Astrocyte (in vitro differentiated cells and primary cell): ENCODE data around the gene RAB32.

Source experiments
- EZH2 ChIP-seq: IDR thresholded peaks from 2 replicates; pipeline ENCODE4 v1.6.1; 2012; ENCODE audit warnings: mild to moderate bottlenecking, low read length, inconsistent platforms; ENCODE audit not compliant: insufficient read depth
- TF ChIP-seq, protein P1 (sequence below): IDR thresholded peaks from 2 replicates; pipeline ENCODE4 v1.5.1; 2011; ENCODE audit warnings: low read depth, mild to moderate bottlenecking, inconsistent platforms, low read length, moderate library complexity; ENCODE audit not compliant: insufficient read depth

DNA sequence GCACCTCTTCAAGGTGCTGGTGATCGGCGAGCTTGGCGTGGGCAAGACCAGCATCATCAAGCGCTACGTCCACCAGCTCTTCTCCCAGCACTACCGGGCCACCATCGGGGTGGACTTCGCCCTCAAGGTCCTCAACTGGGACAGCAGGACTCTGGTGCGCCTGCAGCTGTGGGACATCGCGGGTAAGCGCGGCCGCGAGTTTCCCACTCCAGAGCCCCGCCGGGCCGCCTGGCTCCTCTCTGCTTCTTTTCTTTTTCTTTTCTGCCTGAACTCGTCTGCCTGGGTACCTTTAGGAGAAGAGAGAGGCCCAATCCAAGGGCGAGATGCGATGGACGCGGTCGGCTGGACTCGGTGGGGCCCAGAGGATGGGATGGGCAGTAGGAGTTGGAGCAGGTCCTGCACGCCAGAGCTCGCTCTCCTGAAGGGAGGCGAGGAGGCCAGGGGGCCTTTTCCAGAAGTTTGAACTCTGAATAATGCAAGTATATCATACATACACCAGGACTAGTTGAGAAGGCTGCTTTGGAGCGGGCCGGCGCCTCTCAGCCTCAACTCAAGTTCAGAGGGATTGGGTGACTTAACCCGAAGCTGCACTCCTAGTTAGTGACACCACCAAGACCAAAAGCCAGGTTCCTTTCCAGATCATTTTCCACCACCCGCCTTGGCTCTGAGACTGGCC lies 445 bp downstream of the RAB32 start:
- TF ChIP-seq, protein P1, sequence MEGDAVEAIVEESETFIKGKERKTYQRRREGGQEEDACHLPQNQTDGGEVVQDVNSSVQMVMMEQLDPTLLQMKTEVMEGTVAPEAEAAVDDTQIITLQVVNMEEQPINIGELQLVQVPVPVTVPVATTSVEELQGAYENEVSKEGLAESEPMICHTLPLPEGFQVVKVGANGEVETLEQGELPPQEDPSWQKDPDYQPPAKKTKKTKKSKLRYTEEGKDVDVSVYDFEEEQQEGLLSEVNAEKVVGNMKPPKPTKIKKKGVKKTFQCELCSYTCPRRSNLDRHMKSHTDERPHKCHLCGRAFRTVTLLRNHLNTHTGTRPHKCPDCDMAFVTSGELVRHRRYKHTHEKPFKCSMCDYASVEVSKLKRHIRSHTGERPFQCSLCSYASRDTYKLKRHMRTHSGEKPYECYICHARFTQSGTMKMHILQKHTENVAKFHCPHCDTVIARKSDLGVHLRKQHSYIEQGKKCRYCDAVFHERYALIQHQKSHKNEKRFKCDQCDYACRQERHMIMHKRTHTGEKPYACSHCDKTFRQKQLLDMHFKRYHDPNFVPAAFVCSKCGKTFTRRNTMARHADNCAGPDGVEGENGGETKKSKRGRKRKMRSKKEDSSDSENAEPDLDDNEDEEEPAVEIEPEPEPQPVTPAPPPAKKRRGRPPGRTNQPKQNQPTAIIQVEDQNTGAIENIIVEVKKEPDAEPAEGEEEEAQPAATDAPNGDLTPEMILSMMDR: no peak
- no peak for TF ChIP-seq EZH2
